SHP77 treated with DMSO at 0.1 percent for 48 hours (cell line): ENCODE results near the gene CDC27.
"Not testable (repeated sequence)": the region's sequence is repeated elsewhere in the genome, so short reads cannot be mapped to it uniquely, and the experiment has no call there.

Experiments
- DNase-seq: peaks from one replicate; lab custom pipeline; 2025; lab: John Stamatoyannopoulos, UW

Gene CDC27, protein sequence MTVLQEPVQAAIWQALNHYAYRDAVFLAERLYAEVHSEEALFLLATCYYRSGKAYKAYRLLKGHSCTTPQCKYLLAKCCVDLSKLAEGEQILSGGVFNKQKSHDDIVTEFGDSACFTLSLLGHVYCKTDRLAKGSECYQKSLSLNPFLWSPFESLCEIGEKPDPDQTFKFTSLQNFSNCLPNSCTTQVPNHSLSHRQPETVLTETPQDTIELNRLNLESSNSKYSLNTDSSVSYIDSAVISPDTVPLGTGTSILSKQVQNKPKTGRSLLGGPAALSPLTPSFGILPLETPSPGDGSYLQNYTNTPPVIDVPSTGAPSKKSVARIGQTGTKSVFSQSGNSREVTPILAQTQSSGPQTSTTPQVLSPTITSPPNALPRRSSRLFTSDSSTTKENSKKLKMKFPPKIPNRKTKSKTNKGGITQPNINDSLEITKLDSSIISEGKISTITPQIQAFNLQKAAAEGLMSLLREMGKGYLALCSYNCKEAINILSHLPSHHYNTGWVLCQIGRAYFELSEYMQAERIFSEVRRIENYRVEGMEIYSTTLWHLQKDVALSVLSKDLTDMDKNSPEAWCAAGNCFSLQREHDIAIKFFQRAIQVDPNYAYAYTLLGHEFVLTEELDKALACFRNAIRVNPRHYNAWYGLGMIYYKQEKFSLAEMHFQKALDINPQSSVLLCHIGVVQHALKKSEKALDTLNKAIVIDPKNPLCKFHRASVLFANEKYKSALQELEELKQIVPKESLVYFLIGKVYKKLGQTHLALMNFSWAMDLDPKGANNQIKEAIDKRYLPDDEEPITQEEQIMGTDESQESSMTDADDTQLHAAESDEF

GRCh38 chr17:47188876-47189731, at the start of gene CDC27:
CDC27 (minus strand) TSS chr17:47189295; CDS start chr17:47189172, 123 bp downstream.
- peak; percentile 99 for DNase-seq

- DNase-seq = no peak
Observed at GRCh38 chr17:47238321-47239010, 49.4 kb upstream of the CDC27 start.

- DNase-seq = no peak
Observed at GRCh38 chr17:47237841-47238240, 48.7 kb upstream of the CDC27 start.

GRCh38 chr17:47235923-47236322, 46.8 kb upstream of the CDC27 start:
- DNase-seq = no peak

DNA sequence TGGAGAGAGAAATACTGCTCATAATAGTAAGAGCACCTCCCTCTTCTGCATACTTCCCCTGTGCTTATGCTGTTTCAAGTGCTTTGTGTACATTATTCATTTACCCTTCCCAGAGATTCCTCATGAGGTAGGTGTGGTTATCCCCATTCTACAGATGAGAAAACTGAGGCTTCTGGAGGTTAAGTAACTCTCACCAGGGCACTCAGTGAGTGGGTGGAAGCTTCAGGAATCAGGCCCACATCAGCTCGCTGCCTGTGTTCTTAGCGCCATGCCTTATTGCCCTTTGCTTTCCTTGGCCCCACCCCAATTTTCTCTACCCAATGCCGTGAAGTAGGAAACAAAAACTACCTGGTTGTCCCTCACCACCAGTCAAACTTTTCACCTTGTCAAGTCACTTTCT, 46.4 kb upstream of the CDC27 start:
- no peak for DNase-seq

- no peak for DNase-seq
Observed at GRCh38 chr17:47232465-47232864, 43.4 kb upstream of the CDC27 start.

DNA sequence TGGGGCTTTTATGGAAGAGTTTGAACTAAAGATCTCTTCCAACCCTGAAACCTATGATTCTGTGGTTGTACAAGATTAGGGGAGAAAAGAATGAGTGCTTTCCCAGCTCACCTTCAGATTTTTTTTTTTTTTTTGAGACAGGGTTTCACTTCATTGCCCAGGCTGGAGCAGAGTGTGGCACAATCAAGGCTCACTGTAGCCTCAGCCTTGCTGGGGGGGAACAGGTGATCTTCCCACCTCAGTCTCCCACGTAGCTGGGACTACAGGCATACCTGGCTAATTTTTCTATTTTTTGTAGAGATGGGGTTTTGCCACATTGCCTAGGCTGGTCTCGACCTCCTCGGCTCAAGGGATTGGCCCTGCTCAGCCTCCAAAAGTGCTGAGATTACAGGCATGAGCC, 42.8 kb upstream of the CDC27 start:
- no peak for DNase-seq

GRCh38 chr17:47231334-47231733, 42.2 kb upstream of the CDC27 start:
- DNase-seq = no peak

DNA sequence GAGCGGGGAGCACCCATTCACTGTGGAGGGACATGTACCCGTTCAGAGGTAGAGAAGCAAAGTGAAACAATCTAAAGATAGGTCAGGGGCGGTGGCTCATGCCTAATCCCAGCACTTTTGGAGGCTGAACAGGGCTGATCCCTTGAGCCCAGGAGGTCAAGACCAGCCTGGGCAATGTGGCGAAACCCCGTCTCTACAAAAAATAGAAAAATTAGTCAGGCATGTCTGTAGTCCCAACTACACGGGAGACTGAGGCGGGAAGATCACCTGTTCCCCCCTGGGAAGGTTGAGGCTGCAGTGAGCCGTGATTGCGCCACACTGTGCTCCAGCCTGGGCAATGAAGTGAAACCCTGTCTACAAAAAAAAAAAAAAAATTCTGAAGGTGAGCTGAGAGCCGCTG, 41.8 kb upstream of the CDC27 start:
- no peak for DNase-seq

- DNase-seq = peak; percentile 77
Observed at GRCh38 chr17:47229535-47230443, 40.7 kb upstream of the CDC27 start.

DNA sequence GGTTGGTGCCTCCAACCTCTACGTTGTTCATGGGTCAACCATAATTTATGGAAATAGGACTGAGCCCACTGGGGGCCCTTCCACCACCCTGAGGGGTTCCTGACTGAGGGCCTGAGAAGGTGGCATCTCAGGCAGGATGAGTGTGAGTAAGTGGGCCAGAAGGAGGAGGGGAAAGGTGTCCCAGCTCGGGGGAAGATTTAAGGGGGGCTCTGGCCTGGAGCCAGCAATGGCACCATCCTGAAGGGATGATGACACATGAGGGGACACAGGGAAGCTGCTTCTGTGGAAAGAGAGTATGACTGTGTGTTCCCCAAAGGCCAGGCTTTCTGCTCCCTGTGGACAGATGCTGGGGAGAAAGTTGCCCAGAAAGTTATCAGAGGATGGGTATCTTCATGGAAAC, 38.8 kb upstream of the CDC27 start:
- DNase-seq = no peak

DNA sequence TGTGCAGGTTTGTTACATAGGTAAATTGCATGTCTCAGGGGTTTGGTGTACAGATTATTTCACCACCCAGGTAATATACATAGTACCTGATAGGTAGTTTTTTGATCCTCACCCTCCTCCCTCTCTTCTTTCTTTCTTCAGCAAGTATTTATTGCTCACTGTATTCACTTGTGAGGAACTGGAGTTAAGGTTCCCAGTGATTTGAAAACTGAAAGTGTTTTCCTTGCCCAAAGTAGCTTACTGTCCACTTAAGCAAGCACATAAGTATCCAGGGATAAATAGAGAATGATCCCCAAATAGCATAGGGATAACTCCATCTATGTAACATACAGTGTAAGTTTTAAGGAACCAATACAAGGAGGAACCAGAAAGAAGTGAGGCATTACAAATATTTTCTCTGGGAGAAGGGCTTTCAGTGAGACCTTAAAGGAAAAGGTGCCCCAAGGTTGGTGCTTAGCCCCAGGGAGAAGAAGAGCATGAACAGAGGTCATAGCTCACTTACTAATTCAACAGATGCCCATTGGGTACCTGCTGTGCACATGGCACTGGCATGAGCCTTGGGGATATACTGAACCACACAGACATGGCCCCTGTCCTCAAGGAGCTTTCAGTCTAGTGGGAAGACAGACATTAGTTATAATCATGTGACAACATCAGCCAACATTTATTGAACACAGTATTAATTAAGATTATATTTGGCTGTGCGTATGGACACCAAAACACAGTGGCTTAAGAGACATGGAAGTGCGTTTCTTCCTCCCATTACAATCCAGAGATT, 37.0 kb upstream of the CDC27 start:
- DNase-seq = no peak

- DNase-seq = no peak
Observed at GRCh38 chr17:47225436-47225858, 36.4 kb upstream of the CDC27 start.

DNA sequence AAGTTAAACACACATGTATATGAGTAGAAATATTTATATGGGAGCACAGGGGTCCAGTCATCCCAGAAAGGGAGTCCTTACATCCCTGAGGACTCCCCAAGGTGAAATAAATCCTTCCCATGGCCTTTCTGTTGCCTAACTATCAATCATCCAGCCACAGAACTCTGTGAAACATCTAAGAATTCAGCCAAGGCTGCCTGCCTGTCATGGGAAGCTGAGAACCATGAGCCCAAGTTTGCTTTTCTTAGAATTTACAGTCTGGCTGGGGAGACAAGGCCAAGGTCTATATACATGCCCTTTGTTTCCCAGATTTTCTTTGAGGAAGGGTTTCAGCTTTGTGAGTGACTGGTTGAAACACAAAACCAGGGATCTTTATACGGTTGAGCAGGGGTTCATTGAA, 35.9 kb upstream of the CDC27 start:
- no peak for DNase-seq

- not testable (repeated sequence) for DNase-seq
Observed at GRCh38 chr17:47224077-47224476, 35.0 kb upstream of the CDC27 start.

DNA sequence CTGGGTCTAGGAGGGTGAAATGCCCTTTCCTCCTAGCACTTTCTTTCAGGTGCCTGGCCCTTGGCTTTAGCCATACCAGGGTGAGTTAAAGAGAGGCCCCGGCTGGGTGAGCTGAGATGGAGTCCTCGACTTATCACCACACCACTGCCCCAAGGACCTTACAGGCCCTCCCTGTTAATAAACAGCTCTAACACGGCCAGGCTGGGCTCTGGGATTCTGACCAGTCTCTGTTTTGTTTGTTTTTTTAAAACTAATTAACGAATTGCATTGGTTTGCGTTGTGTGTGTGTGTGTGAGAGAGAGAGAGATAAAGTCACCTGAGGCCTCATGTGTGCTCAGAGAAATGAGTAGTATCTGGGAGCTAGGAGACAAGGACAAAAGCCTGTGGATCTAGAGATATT, 34.4 kb upstream of the CDC27 start:
- no peak for DNase-seq

DNA sequence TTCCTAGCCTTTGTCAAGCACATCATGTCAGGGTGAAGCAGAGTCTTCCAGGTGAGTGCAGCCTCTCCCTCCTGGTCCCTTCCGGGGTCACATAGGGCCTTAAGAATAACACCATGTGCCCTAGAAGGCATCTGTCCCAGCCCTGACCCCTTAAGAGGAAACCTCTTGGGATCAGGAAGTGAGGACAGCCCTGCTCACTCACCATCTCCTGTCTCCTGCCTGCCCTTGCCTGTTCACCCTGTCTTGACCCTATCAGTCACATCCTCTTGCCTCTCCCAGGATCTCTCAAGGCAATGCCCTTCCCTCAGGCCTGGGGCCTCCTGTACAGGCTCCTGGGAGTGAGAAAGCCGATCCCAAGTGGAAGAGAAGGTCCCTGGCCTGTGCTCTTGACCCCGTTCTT, 33.9 kb upstream of the CDC27 start:
- no peak for DNase-seq

- DNase-seq = no peak
Observed at GRCh38 chr17:47222047-47222446, 33.0 kb upstream of the CDC27 start.

DNA sequence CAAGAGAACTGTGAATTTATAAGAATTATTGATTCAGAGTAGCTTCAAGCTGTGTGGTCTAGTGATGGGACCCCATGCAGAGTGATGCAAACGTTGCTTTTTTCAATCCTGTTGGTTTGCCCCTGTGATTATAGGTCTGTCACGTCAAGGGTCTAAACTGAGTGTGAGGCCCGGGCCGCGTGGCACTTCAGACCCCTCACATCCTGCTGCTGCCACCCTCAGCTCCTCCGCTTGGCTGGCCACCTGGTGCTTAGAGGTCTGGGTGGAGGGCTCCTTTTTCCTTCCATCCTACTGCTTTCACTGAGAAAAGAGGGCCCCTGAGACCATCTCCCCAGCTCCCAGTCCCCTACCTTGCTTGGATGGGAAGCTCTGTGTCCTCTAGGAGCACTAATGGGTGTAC, 32.1 kb upstream of the CDC27 start:
- DNase-seq = no peak

DNA sequence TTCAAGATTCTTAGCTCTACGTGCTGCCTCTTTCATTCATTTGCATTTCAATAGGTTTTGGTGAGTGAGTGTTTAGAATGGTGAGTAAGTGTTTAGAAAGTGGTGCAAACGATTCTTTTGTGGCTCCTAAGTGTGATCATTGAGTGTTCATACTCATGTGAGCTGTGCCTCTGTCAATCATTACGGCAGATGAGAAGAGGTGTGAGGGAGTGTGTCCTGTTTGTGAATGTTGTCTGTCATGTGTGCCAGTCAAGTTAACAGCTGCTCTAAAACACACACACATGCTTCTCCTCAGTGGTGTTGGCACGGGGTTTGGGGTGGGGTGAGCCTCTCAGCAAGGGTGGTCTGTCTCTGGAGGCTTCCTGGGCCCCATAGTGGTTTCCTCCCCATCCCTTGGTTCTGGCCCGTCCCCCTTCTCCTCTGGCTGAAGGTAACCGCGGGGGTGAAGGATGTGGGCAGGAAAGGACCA, 31.5 kb upstream of the CDC27 start:
- DNase-seq = no peak
